Spleen (tissue), 7 donors: ENCODE results near the gene TEKT3.

ENCODE experiments used
- POLR2AphosphoS5 ChIP-seq, 3 donors: sonication (generic); formaldehyde crosslinking; IDR thresholded peaks; one replicate each; pipeline ENCODE4 v1.5.1; 2017; ENCODE audit warnings: antibody characterized with exemption in 3 of 3
- TF ChIP-seq, protein P1 (sequence below), 11 experiments: fragments of 200-600 bp in 7 of 11; fragments of 450-650 bp in 4 of 11; sonication (generic) in 4 of 11; IDR thresholded peaks in 8 of 11; conservative IDR thresholded peaks in 3 of 11; 1 replicate in 7 of 11; 2 replicates in 4 of 11; pipeline versions ENCODE4 v1.4.0 to v1.8.0; 2016 to 2021; ENCODE audit warnings: antibody characterized with exemption in 11 of 11, inconsistent platforms in 4 of 11, mild to moderate bottlenecking in 1 of 11
- donor health status: DM: no; HTN: no; CAD: no; lungs with moderate emphysema.
- donor health status: DM: no; HTN: no; CAD: no.
- donor health status: DM: no; HTN: no; CAD: no.

DNA sequence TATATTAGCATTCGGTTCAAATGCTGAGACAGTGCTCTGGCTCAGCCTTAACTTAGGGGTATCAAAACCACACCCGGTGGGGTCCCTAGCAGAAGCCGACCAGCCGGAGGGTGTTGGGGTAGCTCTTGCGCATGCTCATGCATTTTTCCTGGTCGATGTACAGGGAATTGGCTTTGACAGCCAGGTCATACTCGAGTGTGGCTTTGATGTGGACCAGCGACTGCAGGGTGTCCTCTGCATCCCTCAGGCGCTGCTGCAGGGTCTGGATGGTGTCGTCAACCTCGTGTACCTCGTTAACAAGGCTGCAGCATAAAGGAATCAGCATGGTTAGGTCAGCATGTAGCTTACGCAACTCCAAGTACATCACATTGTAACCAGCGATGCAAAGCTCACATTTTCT lies 37.5 kb downstream of the TEKT3 start:
- TF ChIP-seq, protein P1, sequence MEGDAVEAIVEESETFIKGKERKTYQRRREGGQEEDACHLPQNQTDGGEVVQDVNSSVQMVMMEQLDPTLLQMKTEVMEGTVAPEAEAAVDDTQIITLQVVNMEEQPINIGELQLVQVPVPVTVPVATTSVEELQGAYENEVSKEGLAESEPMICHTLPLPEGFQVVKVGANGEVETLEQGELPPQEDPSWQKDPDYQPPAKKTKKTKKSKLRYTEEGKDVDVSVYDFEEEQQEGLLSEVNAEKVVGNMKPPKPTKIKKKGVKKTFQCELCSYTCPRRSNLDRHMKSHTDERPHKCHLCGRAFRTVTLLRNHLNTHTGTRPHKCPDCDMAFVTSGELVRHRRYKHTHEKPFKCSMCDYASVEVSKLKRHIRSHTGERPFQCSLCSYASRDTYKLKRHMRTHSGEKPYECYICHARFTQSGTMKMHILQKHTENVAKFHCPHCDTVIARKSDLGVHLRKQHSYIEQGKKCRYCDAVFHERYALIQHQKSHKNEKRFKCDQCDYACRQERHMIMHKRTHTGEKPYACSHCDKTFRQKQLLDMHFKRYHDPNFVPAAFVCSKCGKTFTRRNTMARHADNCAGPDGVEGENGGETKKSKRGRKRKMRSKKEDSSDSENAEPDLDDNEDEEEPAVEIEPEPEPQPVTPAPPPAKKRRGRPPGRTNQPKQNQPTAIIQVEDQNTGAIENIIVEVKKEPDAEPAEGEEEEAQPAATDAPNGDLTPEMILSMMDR (IDR thresholded peaks at IDR 0.05 in 8 of 11, conservative IDR thresholded peaks at IDR 0.05 in 3 of 11) = no peak
- no peak for TF ChIP-seq POLR2AphosphoS5 (IDR thresholded peaks at IDR 0.05)
